ENCODE results near the gene APLNR. TPM values are rescaled to one million over a fixed set of nuclear protein-coding genes. Genes with fewer than 3 reads are reported as not detected.

Gene APLNR
- total RNA-seq, 1 donor from 2014 or later: not detected

DNA sequence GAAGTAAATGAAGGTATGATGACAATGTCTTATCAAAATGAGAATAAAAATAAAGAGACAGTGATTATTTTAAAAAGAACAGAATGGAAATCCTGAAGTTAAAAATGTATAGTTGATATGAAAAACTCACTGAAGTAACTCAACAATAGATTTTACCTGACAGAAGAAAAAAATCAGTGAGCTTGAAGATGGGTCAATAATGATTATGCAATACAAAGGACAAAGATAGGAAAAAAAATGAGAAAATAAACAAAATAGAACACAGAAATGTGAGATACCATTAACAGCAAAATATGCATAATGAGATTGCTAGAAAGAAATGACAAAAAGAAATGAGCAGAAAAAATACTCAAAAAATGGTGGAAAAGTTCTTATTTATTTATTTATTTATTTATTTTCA lies 19.1 kb upstream of the APLNR start:
- Histone ChIP-seq H3K27me3 (ENCODE audit: control insufficient read depth, insufficient read depth, low read length) (no peaks in the 10 kb centered on the region), H3K36me3 (ENCODE audit: control insufficient read depth, insufficient read depth, low read length) (no peaks in the 10 kb centered on the region), H3K4me3 (ENCODE audit: low read depth, low read length) (no peak overlapping the region)
- TF ChIP-seq, protein P1, sequence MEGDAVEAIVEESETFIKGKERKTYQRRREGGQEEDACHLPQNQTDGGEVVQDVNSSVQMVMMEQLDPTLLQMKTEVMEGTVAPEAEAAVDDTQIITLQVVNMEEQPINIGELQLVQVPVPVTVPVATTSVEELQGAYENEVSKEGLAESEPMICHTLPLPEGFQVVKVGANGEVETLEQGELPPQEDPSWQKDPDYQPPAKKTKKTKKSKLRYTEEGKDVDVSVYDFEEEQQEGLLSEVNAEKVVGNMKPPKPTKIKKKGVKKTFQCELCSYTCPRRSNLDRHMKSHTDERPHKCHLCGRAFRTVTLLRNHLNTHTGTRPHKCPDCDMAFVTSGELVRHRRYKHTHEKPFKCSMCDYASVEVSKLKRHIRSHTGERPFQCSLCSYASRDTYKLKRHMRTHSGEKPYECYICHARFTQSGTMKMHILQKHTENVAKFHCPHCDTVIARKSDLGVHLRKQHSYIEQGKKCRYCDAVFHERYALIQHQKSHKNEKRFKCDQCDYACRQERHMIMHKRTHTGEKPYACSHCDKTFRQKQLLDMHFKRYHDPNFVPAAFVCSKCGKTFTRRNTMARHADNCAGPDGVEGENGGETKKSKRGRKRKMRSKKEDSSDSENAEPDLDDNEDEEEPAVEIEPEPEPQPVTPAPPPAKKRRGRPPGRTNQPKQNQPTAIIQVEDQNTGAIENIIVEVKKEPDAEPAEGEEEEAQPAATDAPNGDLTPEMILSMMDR (IDR thresholded peaks at IDR 0.05; ENCODE audit: insufficient read depth, low read length, severe bottlenecking): no peak
- DNase-seq (ENCODE audit: low read depth) (no peak), FAIRE-seq (no peak)

DNA sequence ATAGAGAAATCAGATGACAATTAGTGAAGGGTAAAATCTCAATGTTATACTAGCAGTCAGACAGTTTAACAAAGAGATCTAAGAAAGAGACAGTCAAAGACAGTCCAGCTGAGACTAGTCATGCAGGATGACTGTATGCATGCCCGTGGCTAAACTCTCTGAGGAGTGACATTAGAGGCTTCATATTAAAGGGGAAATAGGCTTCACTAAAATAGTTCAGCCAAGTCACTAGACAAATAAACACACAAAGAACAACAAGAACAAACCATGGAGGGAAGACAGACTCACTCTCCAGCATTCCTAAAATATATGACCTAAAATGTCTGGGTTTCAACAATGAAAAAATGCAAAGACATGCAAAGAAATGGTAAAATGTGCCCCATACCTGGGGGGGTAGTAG lies 18.6 kb upstream of the APLNR start:
- no peak overlapping the region for H3K4me3 ChIP-seq (ENCODE audit: low read depth, low read length)
- no peaks in the 10 kb centered on the region for H3K27me3 ChIP-seq (ENCODE audit: control insufficient read depth, insufficient read depth, low read length)
- no peak for FAIRE-seq
- DNase-seq (ENCODE audit: low read depth): peak; percentile 85
- TF ChIP-seq, protein P1 (IDR thresholded peaks at IDR 0.05; ENCODE audit: insufficient read depth, low read length, severe bottlenecking): no peak
- no peaks in the 10 kb centered on the region for H3K36me3 ChIP-seq (ENCODE audit: control insufficient read depth, insufficient read depth, low read length)

DNA sequence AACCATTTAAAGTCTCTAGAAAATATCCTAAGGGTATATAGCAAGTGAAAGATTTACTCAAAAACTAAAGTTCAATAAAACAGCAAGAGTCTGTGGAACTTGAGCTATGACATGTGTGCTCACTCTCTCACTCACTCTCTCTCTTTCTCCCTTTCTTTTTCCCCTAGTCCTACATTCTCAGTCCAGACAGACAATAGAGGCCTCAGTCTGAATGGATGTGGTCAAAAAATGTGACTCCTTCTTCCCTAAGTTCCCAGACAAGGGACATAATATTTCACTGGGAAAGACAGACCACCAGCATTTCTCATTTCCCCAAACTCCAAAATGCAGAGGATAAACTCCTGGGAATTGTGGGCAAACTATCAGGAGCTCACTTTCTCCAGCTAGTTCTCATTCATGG lies 17.6 kb upstream of the APLNR start:
- Histone ChIP-seq H3K27me3 (ENCODE audit: control insufficient read depth, insufficient read depth, low read length) (no peaks in the 10 kb centered on the region), H3K36me3 (ENCODE audit: control insufficient read depth, insufficient read depth, low read length) (no peaks in the 10 kb centered on the region), H3K4me3 (ENCODE audit: low read depth, low read length) (no peak overlapping the region)
- FAIRE-seq (no peak), DNase-seq (ENCODE audit: low read depth) (no peak)
- TF ChIP-seq, protein P1 (IDR thresholded peaks at IDR 0.05; ENCODE audit: insufficient read depth, low read length, severe bottlenecking): no peak

DNA sequence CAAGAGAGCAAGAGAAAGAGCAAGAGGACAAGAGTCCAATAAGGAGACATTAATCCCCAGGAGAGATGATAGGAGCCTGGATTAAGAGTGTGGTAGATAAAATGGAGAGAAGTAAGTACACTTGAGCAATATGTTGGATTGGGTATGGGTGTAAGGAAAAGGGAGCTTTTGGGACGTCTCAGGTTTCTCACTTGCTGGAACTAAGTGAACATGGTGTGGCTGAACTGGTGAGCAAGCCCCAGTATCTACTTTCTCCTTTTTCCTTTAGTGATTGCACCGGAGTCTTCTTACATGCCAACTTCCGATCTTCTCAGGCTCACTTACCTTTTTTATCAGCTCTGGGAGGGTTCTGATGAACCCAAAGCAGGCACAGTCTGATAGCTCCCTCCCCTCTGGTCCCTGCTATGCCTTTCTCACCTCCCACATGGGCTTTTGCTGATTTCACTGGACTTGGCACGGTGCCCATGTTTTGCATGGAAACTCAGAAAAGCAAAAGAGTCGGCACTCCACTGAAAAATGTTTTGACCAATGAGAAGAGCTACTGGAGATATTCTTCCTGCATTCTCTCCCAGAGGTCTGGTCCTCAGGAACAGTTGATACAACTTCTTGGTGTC lies 14.5 kb upstream of the APLNR start:
- TF ChIP-seq, protein P1 (IDR thresholded peaks at IDR 0.05; ENCODE audit: insufficient read depth, low read length, severe bottlenecking): no peak
- no peak overlapping the region for H3K4me3 ChIP-seq (ENCODE audit: low read depth, low read length)
- no peaks in the 10 kb centered on the region for H3K36me3 ChIP-seq (ENCODE audit: control insufficient read depth, insufficient read depth, low read length)
- no peak for DNase-seq (ENCODE audit: low read depth)
- no peak for FAIRE-seq
- H3K27me3 ChIP-seq (ENCODE audit: control insufficient read depth, insufficient read depth, low read length): no peaks in the 10 kb centered on the region

DNA sequence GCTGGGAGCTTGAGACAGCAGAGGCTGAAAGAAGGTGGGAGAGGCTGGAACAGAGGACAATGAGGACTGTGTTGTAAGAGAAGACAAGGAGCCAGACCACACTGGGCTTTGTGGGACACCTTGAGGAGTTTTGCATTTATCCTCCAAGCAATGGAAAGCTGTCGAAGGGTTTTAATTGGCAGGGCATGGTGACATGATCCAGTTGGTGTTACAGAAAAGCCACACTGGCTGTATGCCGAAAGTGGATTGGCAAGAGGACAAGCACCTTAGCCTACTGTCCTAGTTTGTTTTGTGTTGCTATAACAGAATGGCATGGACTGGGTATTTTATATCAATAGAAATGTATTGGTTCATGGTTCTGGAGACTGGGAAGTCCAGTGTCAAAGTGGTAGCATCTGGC lies 14.0 kb upstream of the APLNR start:
- DNase-seq (ENCODE audit: low read depth) (no peak), FAIRE-seq (no peak)
- Histone ChIP-seq H3K27me3 (ENCODE audit: control insufficient read depth, insufficient read depth, low read length) (no peaks in the 10 kb centered on the region), H3K4me3 (ENCODE audit: low read depth, low read length) (no peak overlapping the region), H3K36me3 (ENCODE audit: control insufficient read depth, insufficient read depth, low read length) (no peaks in the 10 kb centered on the region)
- TF ChIP-seq, protein P1 (IDR thresholded peaks at IDR 0.05; ENCODE audit: insufficient read depth, low read length, severe bottlenecking): no peak

All from bronchial epithelial cell (primary cell).